Middle frontal gyrus (tissue), 1 donor: ENCODE measurements around the gene REEP2.
"Not testable (repeated sequence)": the region's sequence is repeated elsewhere in the genome, so short reads cannot be mapped to it uniquely, and the experiment has no call there.

Experiments used
- DNase-seq: peaks from one replicate; pipeline ENCODE4 v3.0.0-alpha.2; 2015; ENCODE audit warnings: low spot score; ENCODE audit errors: extremely low spot score

Gene REEP2

DNA sequence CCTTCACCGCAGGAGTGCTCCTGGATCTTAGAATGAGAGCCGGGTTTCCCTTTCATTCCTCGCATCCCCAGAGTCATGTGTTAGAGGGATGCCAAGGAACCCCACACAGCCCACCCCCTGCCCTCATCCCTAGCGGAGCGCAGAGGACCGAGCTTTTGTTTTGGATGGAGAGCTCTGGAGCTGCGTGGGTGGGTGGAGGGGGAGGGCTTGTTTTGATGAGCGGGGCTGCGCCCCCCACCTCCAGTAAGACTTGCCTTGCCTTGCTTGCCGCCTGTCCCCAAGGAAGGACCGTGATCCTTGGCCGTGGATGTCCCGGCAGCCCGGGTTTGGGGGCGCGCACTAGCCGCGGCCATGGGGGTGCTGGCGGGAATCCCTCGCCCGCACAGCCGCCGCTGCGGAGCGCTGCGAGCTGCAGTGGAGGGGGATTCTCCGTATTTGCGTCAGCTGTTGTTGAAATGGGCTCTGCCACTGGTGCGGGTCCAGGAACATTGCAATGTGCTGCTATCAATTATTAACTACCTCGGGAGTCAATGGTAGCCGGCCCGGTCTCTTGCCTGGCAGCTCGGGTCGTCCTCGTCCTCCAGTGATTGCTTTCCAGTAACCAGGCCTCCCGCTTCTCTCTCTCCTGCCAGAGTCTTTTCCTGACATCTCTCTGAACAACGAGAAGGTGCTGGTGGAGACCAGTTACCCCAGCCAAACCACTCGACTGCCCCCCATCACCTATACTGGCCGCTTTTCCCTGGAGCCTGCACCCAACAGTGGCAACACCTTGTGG, 27.5 kb downstream of the REEP2 start:
- no peak for DNase-seq

DNA sequence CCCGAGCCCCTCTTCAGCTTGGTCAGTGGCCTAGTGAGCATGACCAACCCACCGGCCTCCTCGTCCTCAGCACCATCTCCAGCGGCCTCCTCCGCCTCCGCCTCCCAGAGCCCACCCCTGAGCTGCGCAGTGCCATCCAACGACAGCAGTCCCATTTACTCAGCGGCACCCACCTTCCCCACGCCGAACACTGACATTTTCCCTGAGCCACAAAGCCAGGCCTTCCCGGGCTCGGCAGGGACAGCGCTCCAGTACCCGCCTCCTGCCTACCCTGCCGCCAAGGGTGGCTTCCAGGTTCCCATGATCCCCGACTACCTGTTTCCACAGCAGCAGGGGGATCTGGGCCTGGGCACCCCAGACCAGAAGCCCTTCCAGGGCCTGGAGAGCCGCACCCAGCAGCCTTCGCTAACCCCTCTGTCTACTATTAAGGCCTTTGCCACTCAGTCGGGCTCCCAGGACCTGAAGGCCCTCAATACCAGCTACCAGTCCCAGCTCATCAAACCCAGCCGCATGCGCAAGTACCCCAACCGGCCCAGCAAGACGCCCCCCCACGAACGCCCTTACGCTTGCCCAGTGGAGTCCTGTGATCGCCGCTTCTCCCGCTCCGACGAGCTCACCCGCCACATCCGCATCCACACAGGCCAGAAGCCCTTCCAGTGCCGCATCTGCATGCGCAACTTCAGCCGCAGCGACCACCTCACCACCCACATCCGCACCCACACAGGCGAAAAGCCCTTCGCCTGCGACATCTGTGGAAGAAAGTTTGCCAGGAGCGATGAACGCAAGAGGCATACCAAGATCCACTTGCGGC, 28.2 kb downstream of the REEP2 start:
- no peak for DNase-seq

DNA sequence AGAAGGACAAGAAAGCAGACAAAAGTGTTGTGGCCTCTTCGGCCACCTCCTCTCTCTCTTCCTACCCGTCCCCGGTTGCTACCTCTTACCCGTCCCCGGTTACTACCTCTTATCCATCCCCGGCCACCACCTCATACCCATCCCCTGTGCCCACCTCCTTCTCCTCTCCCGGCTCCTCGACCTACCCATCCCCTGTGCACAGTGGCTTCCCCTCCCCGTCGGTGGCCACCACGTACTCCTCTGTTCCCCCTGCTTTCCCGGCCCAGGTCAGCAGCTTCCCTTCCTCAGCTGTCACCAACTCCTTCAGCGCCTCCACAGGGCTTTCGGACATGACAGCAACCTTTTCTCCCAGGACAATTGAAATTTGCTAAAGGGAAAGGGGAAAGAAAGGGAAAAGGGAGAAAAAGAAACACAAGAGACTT, 28.9 kb downstream of the REEP2 start:
- no peak for DNase-seq

DNA sequence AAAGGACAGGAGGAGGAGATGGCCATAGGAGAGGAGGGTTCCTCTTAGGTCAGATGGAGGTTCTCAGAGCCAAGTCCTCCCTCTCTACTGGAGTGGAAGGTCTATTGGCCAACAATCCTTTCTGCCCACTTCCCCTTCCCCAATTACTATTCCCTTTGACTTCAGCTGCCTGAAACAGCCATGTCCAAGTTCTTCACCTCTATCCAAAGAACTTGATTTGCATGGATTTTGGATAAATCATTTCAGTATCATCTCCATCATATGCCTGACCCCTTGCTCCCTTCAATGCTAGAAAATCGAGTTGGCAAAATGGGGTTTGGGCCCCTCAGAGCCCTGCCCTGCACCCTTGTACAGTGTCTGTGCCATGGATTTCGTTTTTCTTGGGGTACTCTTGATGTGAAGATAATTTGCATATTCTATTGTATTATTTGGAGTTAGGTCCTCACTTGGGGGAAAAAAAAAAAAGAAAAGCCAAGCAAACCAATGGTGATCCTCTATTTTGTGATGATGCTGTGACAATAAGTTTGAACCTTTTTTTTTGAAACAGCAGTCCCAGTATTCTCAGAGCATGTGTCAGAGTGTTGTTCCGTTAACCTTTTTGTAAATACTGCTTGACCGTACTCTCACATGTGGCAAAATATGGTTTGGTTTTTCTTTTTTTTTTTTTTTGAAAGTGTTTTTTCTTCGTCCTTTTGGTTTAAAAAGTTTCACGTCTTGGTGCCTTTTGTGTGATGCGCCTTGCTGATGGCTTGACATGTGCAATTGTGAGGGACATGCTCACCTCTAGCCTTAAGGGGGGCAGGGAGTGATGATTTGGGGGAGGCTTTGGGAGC, 29.5 kb downstream of the REEP2 start:
- no peak for DNase-seq

DNA sequence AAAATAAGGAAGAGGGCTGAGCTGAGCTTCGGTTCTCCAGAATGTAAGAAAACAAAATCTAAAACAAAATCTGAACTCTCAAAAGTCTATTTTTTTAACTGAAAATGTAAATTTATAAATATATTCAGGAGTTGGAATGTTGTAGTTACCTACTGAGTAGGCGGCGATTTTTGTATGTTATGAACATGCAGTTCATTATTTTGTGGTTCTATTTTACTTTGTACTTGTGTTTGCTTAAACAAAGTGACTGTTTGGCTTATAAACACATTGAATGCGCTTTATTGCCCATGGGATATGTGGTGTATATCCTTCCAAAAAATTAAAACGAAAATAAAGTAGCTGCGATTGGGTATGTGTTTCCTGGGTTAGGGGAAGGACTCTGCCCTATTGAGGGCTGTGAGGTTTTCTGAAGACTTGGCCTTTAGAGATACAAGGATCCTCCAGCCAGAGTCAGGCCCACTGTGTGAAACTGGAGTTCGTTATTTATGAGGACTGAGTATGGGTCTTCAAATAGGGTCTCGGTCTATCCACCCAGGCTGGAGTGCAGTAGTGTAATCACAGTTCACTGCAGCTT, 30.2 kb downstream of the REEP2 start:
- DNase-seq: no peak

DNA sequence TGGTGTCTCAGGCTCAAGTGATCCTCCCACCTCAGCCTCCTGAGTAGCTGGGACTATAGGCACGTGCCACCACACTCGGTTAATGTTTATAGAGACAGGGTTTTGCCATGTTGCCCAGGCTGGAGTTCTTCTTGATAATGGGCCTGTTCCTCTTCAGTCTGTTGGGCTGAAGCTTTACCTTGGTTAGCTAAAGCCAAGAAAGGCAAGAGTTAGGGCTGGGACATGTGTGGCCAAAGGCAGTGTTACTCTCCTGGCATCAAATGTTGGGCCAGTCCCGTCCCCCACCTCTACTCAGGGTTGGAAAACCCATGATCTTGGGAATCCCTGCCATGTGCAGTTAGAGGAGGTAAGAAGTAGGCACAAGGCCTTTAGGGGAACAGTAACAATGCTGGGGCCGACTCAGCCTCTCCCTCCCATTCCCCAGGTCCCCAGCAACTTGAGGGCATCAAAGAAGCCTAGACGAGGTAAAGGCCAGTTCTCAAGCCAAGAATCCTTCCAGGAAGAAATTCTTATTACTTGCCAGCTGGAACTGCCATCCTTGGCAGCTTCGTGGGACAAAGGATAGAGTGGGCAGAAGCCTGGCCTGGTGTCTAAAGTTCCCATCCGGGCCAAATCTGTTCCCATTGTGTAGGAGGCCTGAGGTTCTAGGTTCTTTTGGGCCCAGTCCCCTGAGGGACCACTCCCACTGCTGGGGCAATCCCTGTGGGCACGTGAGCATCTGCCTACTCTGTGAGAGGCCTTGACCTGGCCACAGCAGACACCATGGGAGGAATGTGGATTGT, 30.9 kb downstream of the REEP2 start:
- DNase-seq: no peak

DNA sequence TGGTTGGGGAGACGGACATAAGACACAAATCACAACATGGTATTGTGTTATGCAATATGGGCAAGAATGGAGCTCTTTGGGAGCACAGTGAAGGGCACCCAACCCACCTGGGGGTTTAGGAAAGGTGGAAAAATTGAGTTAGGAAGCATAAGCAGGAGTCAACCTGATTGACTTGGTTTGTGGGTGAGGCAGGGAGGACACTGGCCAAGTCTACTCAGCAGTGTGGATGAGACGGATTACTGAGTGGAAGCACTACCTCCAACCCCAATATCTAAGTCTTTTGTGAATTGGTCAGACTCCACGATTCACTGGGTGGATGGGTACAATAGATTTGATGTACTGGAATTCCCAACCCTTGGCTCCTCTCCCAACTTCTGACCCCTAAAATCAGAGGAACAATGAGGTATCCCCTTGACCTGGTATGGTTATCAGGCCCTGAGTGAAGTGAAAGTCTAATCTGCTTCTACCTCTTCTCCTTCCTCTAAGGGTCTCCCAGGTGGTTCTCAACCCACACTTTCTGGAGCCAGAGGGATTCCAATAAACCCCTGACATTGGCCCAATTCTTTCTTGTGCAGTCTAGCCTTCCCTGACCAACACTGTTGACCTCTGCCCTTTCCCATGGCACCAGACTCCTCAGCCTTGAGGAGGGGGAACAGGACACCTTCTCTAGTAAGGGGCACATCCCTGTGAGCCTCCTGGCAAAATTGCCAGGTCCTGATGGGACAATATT, 31.6 kb downstream of the REEP2 start:
- DNase-seq: no peak

DNA sequence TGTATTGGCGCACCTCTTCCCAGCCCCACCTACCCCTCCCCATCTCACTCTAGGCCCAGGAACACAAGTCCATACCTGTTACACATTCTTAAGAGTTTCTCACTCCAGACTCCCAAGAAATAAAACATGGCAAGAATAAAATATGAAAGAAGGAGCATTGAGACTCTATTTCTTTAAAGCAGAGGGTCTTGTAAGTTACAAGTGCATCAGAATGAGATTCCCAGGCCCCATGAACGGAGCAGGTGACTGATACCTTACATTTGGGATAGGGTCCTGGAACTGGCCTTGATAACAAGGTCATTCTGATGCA, 32.1 kb downstream of the REEP2 start:
- DNase-seq: no peak

DNA sequence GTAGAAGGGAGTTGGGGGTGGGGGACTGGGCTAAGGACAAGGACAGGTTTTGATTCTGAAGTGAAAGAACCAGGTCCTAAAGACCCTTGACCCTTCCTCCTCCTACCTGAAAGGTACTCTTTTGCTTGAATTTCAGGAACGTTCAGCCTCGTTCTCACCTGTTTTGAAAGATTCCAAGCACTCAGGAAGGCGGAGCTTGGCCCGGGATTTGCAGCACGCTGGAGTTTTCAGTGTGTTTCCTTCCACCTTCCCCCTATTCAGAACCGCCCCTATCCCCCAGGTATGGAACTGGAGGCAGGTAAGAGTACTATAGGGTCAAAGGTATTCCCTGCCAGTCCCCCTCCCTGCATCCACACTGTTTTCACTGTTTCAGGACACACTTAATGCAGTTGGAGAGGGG, 33.5 kb downstream of the REEP2 start:
- no peak for DNase-seq

DNA sequence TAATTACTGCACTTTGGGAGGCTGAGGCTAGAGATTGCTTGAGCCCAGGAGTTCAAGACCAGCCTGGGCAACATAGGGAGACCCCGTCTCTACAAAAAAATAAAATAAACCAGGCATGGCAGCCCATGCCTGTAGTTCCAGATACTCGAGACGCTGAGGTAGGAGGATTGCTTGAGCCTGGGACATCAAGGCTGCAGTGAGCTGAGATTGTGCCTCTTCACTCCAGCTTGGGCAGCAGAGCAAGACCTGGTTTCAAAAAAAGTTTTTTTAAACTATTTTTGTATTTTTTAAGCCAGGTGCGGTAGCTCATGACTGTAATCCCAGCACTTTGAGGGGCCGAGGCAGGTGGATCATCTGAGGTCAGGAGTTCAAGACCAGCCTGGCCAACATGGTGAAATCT, 34.3 kb downstream of the REEP2 start:
- not testable (repeated sequence) for DNase-seq

DNA sequence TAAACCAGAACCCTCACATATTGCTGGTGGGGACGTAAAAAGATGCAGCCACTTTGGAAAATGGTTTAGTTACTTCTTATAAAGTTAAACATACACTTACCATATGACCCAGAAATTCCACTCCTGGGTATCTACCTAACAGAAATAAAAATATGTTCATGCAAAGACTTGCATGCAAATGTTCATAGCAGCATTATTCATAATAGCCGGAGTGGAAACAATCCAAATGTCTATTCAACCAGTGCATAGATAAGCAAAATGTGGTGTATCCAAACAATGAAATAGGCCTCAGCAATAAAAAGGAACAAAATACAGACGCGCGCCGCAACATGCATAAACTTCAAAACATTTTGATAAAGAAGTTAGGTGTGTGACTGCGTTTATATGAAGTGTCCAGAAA, 38.1 kb downstream of the REEP2 start:
- DNase-seq: no peak

DNA sequence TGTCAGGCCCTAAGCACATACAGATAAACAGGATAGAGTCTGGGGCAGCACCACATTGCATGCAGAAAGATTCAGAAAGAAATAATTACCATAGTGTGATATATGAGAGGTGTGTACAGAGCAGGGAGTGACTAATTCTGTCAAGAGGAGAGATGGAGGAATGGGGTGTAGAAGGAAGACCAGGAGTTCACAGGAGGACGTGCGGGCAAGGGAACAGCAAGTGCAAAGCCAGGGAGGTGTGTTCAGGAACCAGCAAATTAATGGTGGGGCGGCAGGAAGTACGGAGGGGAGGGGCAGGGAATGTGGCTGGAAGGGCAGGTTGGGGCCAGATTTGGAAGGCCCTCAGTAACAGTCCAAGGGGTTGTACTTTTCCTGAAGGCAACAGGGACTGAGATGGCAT, 43.8 kb downstream of the REEP2 start:
- DNase-seq: no peak

DNA sequence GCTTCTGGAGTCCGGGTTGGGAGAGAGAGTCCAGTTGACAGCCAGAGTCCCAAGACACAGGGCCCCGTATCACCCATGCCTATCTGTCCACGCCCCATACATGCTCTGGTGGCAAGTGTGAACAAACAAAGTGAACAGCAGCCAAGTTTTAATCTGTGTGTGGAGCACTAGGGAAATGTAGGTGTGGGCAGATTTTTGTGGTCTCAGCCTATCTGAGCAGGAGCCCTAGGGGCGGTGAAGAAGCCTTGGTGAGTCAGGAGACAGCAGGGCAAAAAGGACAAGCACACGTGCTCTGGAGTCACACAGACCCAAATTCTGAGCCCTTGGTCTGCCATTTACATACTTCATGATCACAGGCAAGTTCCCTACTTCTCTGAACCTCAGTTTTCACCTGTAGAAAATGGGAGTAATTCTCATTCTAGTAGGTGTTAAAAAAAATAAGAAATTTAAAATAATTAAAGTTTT, 49.7 kb downstream of the REEP2 start:
- no peak for DNase-seq

DNA sequence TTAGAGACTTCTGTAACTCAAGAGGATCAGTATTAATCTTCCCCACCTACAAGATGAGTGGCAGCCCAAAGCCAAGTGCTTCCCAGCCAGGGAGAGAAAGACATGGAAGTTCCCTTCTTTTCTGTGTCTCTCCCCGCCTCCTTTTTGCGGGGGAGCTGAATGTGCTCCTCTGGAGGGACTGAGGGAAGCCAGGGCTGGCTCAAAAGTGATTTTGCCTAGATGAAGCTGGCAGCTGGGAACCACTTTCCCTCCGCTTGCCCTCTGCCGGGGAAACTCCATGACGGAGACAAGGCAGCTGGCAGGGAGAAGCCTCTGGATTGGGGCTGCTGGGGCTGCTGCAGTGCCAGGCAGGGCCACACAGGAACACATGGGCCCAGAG, 50.8 kb downstream of the REEP2 start:
- peak; percentile 65 for DNase-seq

DNA sequence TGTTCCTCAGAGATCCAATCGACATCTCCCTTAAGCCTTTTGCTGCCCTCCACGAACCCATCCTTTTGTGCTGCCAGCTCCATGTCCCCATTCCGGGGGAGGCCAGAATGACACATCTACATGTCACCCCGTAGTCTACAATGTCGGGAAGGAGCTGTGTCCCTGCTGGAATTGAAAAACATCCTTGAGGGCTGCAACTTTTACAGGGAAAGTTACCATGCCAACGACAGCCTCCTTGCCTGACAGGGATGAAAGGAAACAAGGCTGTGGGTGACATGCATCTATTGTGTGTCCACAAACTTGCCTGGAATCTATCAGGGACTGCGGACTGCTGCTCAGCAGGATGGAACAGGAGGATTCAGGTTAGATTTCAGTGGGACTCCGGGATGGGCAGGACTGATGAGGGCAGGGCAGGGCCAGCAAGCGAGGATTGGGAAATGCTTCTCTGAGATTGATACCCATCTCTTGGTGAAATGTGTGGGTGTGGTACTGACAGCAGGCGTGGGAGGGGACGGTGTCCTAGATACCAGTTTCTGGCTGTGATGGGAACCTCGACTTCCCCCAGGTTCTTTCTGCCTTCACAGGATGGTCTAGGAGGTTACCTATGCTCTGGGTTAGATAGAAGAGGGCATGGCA, 51.9 kb downstream of the REEP2 start:
- DNase-seq: no peak

DNA sequence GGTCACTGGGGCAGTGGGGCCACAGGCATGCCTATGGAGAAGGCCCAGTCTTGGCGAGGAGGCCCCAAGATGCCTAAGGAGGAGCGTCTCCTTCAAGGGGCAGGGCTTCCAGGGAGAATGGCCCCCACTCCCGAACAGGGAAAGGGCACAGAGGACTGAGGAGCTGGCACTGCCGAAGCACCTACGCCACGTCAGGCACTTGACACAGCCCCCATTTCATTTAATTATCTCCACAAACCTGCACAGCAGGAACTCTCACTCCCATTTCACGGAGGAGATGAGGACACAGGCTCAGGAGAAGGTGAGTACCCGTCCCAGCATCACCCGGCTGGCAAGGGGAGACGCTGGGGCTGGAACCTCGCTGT, 52.4 kb downstream of the REEP2 start:
- DNase-seq: no peak

DNA sequence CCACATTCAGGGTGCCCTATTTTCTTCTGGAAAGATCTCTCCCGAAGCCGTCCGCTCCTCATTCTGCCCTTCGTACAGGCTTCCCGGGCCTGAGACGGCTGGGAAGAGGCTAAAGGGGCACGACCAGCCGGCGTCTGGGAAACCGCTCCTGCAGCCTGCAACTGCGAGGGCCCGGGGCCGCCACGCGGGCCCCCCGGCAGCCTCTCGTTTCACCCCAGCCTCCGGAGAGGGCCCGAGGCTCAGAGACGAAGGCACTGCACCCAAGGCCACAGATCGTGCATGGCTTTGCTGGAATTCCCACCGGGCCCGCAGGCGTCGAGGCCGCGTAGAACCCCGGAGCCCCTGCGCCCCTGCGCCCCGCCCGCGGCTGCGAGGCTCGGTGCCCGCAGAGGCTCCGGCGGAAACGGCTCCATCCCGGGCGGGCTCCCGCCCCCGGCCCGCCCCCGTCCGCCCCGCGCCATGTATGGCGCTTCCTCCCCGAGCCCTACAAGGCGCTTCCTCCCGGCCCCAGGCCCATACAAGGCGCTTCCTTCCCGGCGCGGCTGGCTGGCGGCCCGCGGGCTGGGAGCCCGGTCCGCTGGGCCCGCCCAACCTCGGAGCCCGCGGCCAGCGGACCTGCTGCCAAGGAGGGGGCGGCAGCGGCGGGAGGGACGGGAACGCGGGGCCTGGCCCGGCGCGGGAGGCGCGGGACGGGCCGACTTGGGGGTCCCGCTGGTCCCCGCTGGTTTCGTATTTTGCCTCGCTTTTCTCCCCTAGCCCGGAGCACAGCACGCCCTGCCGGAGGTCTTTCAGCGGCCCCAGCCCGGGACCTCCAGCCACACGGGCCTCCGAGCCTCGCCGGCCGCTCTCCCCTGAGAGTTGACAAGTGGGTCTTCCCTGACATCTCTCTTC, 53.1 kb downstream of the REEP2 start:
- DNase-seq: peak; percentile 84

DNA sequence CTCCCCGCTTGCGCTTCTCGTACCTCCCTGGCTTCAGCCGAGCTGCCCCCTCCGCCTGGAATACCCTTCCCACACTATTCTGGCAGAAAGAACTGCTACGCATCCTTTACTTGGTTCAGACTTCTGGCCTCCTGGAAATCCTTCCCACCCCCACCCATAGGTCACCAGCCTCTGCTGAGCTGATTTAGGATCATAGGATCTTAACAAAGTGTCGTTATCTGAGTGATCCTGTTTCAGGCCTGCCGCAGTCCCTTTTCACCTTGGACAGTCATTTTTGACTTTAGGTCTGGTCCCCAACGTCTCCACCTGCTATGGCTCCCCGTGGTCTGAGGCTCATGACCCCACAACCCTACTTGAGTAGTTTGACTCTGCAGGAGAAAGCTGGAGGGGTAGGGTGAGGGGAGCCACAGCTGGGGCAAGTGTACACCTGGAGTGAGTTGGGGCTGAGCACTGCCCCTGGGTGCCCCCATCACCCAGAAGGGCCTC, 53.7 kb downstream of the REEP2 start:
- DNase-seq: no peak

DNA sequence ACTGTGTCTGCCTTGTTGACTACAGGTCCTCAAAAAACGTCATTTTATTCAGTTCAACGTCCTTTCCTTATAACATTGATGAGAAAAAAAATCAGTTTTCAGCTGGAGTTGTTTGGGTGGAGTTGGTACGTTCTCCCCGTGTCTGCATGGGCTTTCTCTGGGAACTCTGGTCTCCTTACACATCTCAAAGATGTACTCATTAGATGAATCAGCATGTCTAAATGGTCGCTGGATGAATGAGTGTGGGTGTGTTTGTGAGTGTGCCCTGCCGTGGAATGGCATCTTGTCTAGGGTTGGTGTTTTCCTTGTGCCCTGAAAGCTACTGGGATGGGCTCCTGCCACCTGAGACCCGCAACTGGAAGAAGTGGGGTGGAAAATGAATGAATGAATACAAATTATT, 56.5 kb downstream of the REEP2 start:
- DNase-seq: no peak
